Keratinocyte (primary cell): Measurements from ENCODE around the gene FICD. TPM values are rescaled to one million over a fixed set of nuclear protein-coding genes. Genes with fewer than 3 reads are reported as not detected.

ENCODE experiments used
- DNase-seq: peaks from one replicate; pipeline ENCODE4 v3.0.0-alpha.2; 2011; ENCODE audit warnings: low read depth, missing footprints, low spot score
- FAIRE-seq: peaks from 2 replicates; lab custom pipeline; 2011; peaks lifted over from hg19 to GRCh38; lab: Jason Lieb, UNC
- H2AFZ ChIP-seq: 2 replicates; pipeline ENCODE4 v1.6.0; 2012; ENCODE audit warnings: low read length, control low read depth, inconsistent platforms; ENCODE audit not compliant: control insufficient read depth
- H3K27ac ChIP-seq: 2 replicates; pipeline ENCODE4 v1.5.1; 2011; ENCODE audit warnings: low read length; ENCODE audit not compliant: control insufficient read depth, insufficient read depth
- H3K27me3 ChIP-seq: 3 replicates; pipeline ENCODE4 v1.6.0; 2011; ENCODE audit warnings: low read length; ENCODE audit not compliant: control insufficient read depth, insufficient read depth; ENCODE audit errors: extremely low read depth
- H3K36me3 ChIP-seq, 2 experiments: 2 replicates in 1 of 2; 3 replicates in 1 of 2; pipeline ENCODE4 v1.5.1; 2011; ENCODE audit warnings: low read length in 2 of 2, mild to moderate bottlenecking in 1 of 2; ENCODE audit not compliant: control insufficient read depth in 2 of 2, insufficient read depth in 2 of 2; ENCODE audit errors: extremely low read depth in 1 of 2
- H3K4me1 ChIP-seq: 3 replicates; pipeline ENCODE4 v1.5.1; 2011; ENCODE audit warnings: low read length; ENCODE audit not compliant: control insufficient read depth, insufficient read depth; ENCODE audit errors: extremely low read depth
- H3K4me2 ChIP-seq: 3 replicates; pipeline ENCODE4 v1.6.0; 2011; ENCODE audit warnings: low read depth, low read length; ENCODE audit not compliant: control insufficient read depth, insufficient read depth; ENCODE audit errors: extremely low read depth
- H3K4me3 ChIP-seq, 3 experiments: fragments of 200-600 bp in 1 of 3; sonication (generic) in 1 of 3; 2 replicates in 2 of 3; 3 replicates in 1 of 3; pipeline ENCODE4 v1.5.1; 2011 to 2016; ENCODE audit warnings: low read length in 3 of 3, mild to moderate bottlenecking in 3 of 3, control low read depth in 2 of 3, inconsistent platforms in 1 of 3, low read depth in 1 of 3, mixed read lengths in 1 of 3, mixed run types in 1 of 3, moderate library complexity in 1 of 3; ENCODE audit not compliant: control insufficient read depth in 2 of 3, insufficient read depth in 2 of 3; ENCODE audit errors: extremely low read depth in 1 of 3
- H3K79me2 ChIP-seq: 2 replicates; pipeline ENCODE4 v1.6.0; 2012; ENCODE audit warnings: low read length; ENCODE audit not compliant: control insufficient read depth, insufficient read depth
- H3K9ac ChIP-seq: 3 replicates; pipeline ENCODE4 v1.6.0; 2011; ENCODE audit warnings: low read length; ENCODE audit not compliant: control insufficient read depth, insufficient read depth; ENCODE audit errors: extremely low read depth
- H3K9me1 ChIP-seq: 3 replicates; pipeline ENCODE4 v1.6.0; 2011; ENCODE audit warnings: low read length; ENCODE audit not compliant: control insufficient read depth, insufficient read depth; ENCODE audit errors: extremely low read depth
- H3K9me3 ChIP-seq: 2 replicates; pipeline ENCODE4 v1.5.1; 2012; ENCODE audit warnings: low read depth, low read length; ENCODE audit not compliant: control insufficient read depth
- H4K20me1 ChIP-seq: 3 replicates; pipeline ENCODE4 v1.6.0; 2011; ENCODE audit warnings: low read length; ENCODE audit not compliant: control insufficient read depth, insufficient read depth; ENCODE audit errors: extremely low read depth
- CTCF ChIP-seq, 3 experiments: IDR thresholded peaks in 1 of 3; conservative IDR thresholded peaks in 1 of 3; optimal IDR thresholded peaks in 1 of 3; 2 replicates in 2 of 3; 3 replicates in 1 of 3; pipeline versions ENCODE3 to v1.5.1; 2011; ENCODE audit warnings: low read length in 3 of 3, mild to moderate bottlenecking in 3 of 3, moderate library complexity in 2 of 3, control low read depth in 1 of 3, inconsistent platforms in 1 of 3; ENCODE audit not compliant: insufficient read depth in 2 of 3; ENCODE audit errors: extremely low read depth in 1 of 3
- EZH2 ChIP-seq: IDR thresholded peaks from one replicate; pipeline ENCODE4 v1.6.1; 2012; ENCODE audit warnings: inconsistent platforms, mild to moderate bottlenecking, low read length, moderate library complexity
- dilution Hi-C: fragments of 300-500 bp; cut with MboI; formaldehyde crosslinking; loops from one replicate; pipeline ENCODE4 v1.7.0; 2020; ENCODE audit warnings: low sequenced_read_pairs; ENCODE audit not compliant: extremely low pct_ligation_motif_present
- polyA plus RNA-seq, 5 experiments: library from polyadenylated mRNA; depleted of rRNA in 3 of 5; stranded (reverse) in 3 of 5; stranded (forward) in 1 of 5; unstranded in 1 of 5; fragments of >200 nt; gene quantifications; 1 replicate in 1 of 5; 2 replicates in 3 of 5; 3 replicates in 1 of 5; pipeline versions ENCODE4 v1.2.1 to v1.2.3, GENCODE V29; 2011 to 2012; ENCODE audit warnings: missing spikeins in 2 of 5, low read depth in 1 of 5, low replicate concordance in 1 of 5

FICD gene
- polyA plus RNA-seq, 1 donor (not counting 4 experiments of a cell fraction or from before 2014, with no cell fraction given): 0.47 TPM

GRCh38 chr12:108527166-108527496, 12.1 kb downstream of the FICD start:
- dilution Hi-C loops: no loop called here
- no peak overlapping the region for H3K27ac ChIP-seq
- no peak for TF ChIP-seq CTCF (optimal IDR thresholded peaks at IDR 0.05 in 1 of 3, IDR thresholded peaks at IDR 0.05 in 1 of 3, conservative IDR thresholded peaks at IDR 0.05 in 1 of 3; ENCODE audit: extremely low read depth in 1 of 3, insufficient read depth in 2 of 3, low read length in 3 of 3)
- no peak for TF ChIP-seq EZH2
- peaks cover 53 to 64% of the 10 kb centered on the region in 2 experiments for H3K36me3 ChIP-seq
- H3K27me3 ChIP-seq: no peaks in the 10 kb centered on the region
- H3K79me2 ChIP-seq: peaks cover 2% of the 10 kb centered on the region
- H2AFZ ChIP-seq: no peak overlapping the region
- no peaks in the 10 kb centered on the region for H4K20me1 ChIP-seq
- FAIRE-seq (no peak), DNase-seq (no peak)
- H3K9ac ChIP-seq: no peak overlapping the region
- H3K4me3 ChIP-seq: no peak overlapping the region
- no peaks in the 10 kb centered on the region for H3K9me1 ChIP-seq
- H3K4me1 ChIP-seq: no peaks in the 10 kb centered on the region
- no peak overlapping the region for H3K4me2 ChIP-seq
- no peaks in the 10 kb centered on the region for H3K9me3 ChIP-seq

- peaks cover 2% of the 10 kb centered on the region for H3K79me2 ChIP-seq
- no peak overlapping the region for H2AFZ ChIP-seq
- H3K9me3 ChIP-seq: no peaks in the 10 kb centered on the region
- dilution Hi-C loops: no loop called here
- H3K9ac ChIP-seq: no peak overlapping the region
- no peak for FAIRE-seq
- no peak overlapping the region for H3K4me3 ChIP-seq
- H4K20me1 ChIP-seq: no peaks in the 10 kb centered on the region
- H3K27ac ChIP-seq: no peak overlapping the region
- no peak overlapping the region for H3K4me2 ChIP-seq
- H3K27me3 ChIP-seq: no peaks in the 10 kb centered on the region
- no peaks in the 10 kb centered on the region for H3K9me1 ChIP-seq
- TF ChIP-seq CTCF (optimal IDR thresholded peaks at IDR 0.05 in 1 of 3, IDR thresholded peaks at IDR 0.05 in 1 of 3, conservative IDR thresholded peaks at IDR 0.05 in 1 of 3; ENCODE audit: extremely low read depth in 1 of 3, insufficient read depth in 2 of 3, low read length in 3 of 3) (no peak), EZH2 (no peak)
- no peaks in the 10 kb centered on the region for H3K4me1 ChIP-seq
- no peak for DNase-seq
- H3K36me3 ChIP-seq: peaks cover 40 to 54% of the 10 kb centered on the region in 2 experiments
Measured at GRCh38 chr12:108530161-108530560, 15.1 kb downstream of the FICD start.
